CD1c-positive myeloid dendritic cell (primary cell): Measurements from ENCODE around the gene FBXW4.

Experiments
- DNase-seq: peaks from one replicate; pipeline ENCODE4 v3.0.0-alpha.2; 2016; ENCODE audit errors: extremely low spot score

The FBXW4 gene, protein sequence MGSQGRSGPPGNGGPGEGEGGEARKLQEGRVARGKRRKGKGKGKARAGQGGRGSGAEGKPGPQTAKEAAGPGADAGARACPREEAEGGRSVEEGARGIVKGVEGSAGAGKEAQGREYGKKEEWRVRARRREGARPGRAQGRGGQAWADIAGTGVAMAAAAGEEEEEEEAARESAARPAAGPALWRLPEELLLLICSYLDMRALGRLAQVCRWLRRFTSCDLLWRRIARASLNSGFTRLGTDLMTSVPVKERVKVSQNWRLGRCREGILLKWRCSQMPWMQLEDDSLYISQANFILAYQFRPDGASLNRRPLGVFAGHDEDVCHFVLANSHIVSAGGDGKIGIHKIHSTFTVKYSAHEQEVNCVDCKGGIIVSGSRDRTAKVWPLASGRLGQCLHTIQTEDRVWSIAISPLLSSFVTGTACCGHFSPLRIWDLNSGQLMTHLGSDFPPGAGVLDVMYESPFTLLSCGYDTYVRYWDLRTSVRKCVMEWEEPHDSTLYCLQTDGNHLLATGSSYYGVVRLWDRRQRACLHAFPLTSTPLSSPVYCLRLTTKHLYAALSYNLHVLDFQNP

GRCh38 chr10:101694674-101695403 lies at the start of gene FBXW4:
Gene FBXW4 (minus strand): TSS chr10:101695170. CDS start chr10:101695105, 65 bp downstream.
- peak; percentile 74 for DNase-seq

DNA sequence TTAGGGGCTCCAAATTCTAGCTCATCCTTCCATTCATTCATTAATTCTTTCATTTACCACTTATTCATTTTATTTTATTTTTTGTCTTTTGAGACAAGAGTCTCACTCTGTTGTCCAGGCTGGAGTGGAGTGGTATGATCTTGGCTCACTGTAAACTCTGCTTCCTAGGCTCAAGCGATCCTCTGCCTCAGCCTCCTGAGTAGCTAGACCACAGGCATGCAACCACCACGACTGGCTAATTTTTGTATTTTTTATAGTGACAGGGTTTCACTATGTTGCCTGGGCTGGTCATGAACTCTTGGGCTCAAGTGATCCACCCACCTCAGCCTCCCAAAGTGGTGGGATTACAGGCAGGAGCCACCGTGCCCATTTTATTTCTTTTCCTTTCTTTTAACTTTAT lies 49.3 kb upstream of the FBXW4 start:
- no peak for DNase-seq

DNA sequence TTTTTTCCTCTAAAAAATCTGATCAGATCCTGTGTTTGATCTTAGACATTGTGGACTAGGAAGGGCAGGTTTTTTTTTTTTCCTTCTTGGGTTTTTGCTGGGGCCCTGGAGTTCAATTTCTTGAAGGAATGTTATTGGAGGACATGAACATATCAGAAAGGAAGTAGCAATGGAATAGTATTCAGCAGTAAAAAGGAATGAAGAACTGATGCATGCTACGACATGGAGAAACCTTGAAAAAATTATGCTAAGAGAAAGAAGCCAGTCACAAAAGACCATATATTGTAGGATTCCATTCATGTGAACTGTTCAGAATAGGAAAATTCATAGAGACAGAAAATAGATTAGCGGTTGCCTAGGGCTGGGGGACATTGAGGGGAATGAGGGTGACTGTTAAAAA lies 47.0 kb upstream of the FBXW4 start:
- DNase-seq = no peak

DNA sequence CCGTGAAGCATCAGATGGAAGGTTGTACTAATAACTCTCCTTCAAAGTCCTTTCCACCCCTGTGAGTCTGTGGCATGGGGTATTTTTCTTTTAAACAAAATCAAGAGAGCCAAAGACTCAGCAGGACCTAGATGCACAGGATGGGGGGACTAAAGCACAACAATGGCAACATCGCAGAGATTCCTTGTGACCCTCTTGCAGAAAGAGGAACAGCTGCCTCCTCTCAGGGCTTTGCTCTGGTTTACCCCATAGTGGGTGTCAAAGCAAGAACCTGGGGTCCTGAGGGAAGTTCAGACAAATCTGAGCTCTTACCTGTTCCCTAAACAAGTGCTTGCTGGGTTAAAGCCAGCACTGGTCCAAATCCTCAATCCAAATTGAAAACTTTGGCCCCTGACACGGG lies 41.7 kb upstream of the FBXW4 start:
- no peak for DNase-seq

- no peak for DNase-seq
Observed at GRCh38 chr10:101732096-101732495, 37.1 kb upstream of the FBXW4 start.

- DNase-seq = no peak
Observed at GRCh38 chr10:101726115-101726387, 31.1 kb upstream of the FBXW4 start.

- DNase-seq = no peak
Observed at GRCh38 chr10:101725296-101726114, 30.5 kb upstream of the FBXW4 start.

DNA sequence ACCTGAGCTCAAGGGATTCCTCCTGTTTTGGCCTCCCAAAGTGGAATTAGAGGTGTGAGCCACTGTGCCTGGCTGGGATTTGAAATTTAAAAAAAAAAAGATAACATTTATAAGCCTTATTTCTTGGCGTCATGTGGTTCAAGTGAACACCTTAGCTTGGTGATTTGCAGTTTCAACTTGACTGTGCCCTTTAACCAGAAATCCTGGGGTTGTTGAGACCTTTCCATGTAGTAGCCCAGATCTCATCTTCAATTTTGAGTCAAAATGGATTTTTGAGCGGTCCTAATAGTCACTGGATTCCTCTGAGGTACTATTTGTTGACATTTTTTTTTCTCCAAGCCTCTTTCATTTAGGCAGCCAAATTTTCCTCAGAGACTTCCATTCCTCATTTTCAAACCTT lies 29.5 kb upstream of the FBXW4 start:
- no peak for DNase-seq

GRCh38 chr10:101723176-101723575 lies 28.2 kb upstream of the FBXW4 start:
- DNase-seq = no peak

- no peak for DNase-seq
Observed at GRCh38 chr10:101721806-101722205, 26.8 kb upstream of the FBXW4 start.

GRCh38 chr10:101720606-101721230 lies 25.7 kb upstream of the FBXW4 start:
- DNase-seq = no peak

- no peak for DNase-seq
Observed at GRCh38 chr10:101718690-101719275, 23.8 kb upstream of the FBXW4 start.

GRCh38 chr10:101716891-101717659 lies 22.1 kb upstream of the FBXW4 start:
- no peak for DNase-seq

DNA sequence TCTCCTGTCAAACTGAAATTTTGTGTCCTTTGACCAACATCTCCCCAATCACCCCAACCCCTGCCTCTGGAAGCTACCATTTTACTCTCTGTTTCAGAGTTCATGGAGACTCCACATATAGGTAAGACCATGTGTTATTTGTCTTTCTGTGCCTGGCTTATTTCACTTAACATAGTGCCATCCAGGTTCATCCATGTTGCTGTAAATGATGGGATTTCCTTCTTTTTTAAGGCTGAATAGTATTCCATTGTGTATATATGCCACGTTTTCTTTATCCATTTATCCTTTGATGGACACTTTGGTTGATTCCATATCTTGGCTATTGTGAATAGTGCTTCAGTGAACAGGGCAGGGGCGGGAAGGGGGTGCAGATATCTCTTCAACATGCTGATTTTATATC lies 18.0 kb upstream of the FBXW4 start:
- no peak for DNase-seq

GRCh38 chr10:101710793-101711192 lies 15.8 kb upstream of the FBXW4 start:
- no peak for DNase-seq

DNA sequence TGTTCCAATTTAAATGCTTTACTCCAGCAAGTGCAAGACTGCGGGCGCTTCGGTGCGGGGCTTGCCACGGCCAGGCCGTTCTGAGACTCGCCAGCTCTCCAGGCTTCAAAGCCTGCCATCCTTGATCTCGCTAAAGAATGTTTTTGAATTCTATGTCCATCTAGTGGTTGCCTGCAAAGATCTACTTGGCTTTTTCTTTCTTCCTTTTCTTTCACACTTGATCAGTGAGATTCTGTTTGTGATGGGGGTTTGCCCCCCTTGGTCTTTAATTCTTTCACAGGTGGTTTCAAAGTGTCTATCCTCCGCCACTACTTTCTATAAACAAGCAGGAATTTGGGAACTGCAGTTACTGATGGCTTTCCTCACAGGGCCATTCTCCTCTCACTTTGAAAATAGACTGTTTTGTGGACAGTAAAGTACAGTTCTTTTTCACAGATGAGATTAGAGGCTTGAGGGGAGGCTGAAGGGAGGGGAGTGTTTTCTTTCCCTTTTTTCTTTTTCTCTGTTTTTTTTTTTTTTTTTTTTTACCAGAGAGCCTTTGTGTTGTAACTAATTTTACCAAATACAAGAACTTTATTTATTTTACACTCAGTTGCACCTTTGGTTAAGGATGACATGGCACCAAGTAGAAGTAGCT lies 15.2 kb upstream of the FBXW4 start:
- no peak for DNase-seq

GRCh38 chr10:101709359-101710058 lies 14.5 kb upstream of the FBXW4 start:
- no peak for DNase-seq

GRCh38 chr10:101708870-101709269 lies 13.9 kb upstream of the FBXW4 start:
- no peak for DNase-seq

GRCh38 chr10:101708073-101708472 lies 13.1 kb upstream of the FBXW4 start:
- DNase-seq = no peak

GRCh38 chr10:101704331-101704730 lies 9.4 kb upstream of the FBXW4 start:
- no peak for DNase-seq
